HG03159 (cell line): ENCODE results near the gene PRKCZ.

Experiments used
- ATAC-seq: cut with Tn5 transposase; IDR thresholded peaks from one replicate; pipeline ENCODE4 v1.9.1; 2021; ENCODE audit warnings: mild to moderate bottlenecking, moderate library complexity; ENCODE audit not compliant: unreplicated experiment

Gene PRKCZ

GRCh38 chr1:2024451-2024850, 25.8 kb upstream of the PRKCZ start:
- no peak for ATAC-seq

- ATAC-seq, result no peak
Measured at GRCh38 chr1:2024887-2025286, 25.3 kb upstream of the PRKCZ start.

- ATAC-seq, result no peak
Measured at GRCh38 chr1:2025491-2025981, 24.7 kb upstream of the PRKCZ start.

GRCh38 chr1:2027961-2028583, 22.1 kb upstream of the PRKCZ start:
- no peak for ATAC-seq

GRCh38 chr1:2028870-2029560, 21.2 kb upstream of the PRKCZ start:
- ATAC-seq, result no peak

- ATAC-seq, result no peak
Measured at GRCh38 chr1:2029561-2029960, 20.6 kb upstream of the PRKCZ start.

- ATAC-seq, result no peak
Measured at GRCh38 chr1:2030076-2030871, 19.9 kb upstream of the PRKCZ start.

- no peak for ATAC-seq
Measured at GRCh38 chr1:2031546-2032540, 18.4 kb upstream of the PRKCZ start.

GRCh38 chr1:2032737-2033136, 17.5 kb upstream of the PRKCZ start:
- ATAC-seq, result no peak

GRCh38 chr1:2033165-2033564, 17.0 kb upstream of the PRKCZ start:
- no peak for ATAC-seq

GRCh38 chr1:2036287-2036686, 13.9 kb upstream of the PRKCZ start:
- ATAC-seq, result no peak

- ATAC-seq, result no peak
Measured at GRCh38 chr1:2037314-2037979, 12.8 kb upstream of the PRKCZ start.

- ATAC-seq, result no peak
Measured at GRCh38 chr1:2038229-2038628, 12.0 kb upstream of the PRKCZ start.

GRCh38 chr1:2039251-2039650, 11.0 kb upstream of the PRKCZ start:
- no peak for ATAC-seq

GRCh38 chr1:2041305-2041704, 8.9 kb upstream of the PRKCZ start:
- no peak for ATAC-seq

GRCh38 chr1:2041887-2042286, 8.3 kb upstream of the PRKCZ start:
- ATAC-seq, result no peak

- no peak for ATAC-seq
Measured at GRCh38 chr1:2042830-2043773, 7.1 kb upstream of the PRKCZ start.

GRCh38 chr1:2043886-2044285, 6.3 kb upstream of the PRKCZ start:
- ATAC-seq, result no peak
